Eye (tissue), 1 donor: Measurements from ENCODE around the gene HDLBP.

Experiments used
- DNase-seq: peaks from one replicate; pipeline ENCODE4 v3.0.0-alpha.2; 2015

The HDLBP gene

GRCh38 chr2:241315093-241315878 is at the start of gene HDLBP:
Gene HDLBP, minus strand, starts transcription at chr2:241315672. Its CDS starts 48,803 bp downstream, at chr2:241266869.
- DNase-seq: peak; percentile 100

GRCh38 chr2:241364781-241365180 is 49.3 kb upstream of the HDLBP start:
- no peak for DNase-seq

DNA sequence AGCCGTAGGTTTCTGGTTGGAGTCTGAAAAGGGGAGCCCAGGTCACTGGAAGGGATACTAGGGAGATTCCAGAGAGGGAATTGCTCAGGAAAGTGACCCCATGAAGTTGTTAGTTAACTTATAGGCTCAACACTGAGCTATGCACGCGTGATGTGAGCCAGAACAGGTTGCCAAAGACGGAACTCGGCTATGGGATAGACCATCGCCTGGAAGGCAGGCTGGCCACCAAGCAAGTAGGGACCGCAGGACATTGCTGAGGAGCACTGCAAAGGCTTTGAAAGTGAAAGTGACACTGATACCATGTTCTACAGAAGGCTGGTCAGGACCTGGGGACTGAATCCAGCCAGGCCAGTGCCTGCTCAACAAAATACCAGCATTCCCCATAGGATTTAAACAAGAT is 48.0 kb upstream of the HDLBP start:
- no peak for DNase-seq

DNA sequence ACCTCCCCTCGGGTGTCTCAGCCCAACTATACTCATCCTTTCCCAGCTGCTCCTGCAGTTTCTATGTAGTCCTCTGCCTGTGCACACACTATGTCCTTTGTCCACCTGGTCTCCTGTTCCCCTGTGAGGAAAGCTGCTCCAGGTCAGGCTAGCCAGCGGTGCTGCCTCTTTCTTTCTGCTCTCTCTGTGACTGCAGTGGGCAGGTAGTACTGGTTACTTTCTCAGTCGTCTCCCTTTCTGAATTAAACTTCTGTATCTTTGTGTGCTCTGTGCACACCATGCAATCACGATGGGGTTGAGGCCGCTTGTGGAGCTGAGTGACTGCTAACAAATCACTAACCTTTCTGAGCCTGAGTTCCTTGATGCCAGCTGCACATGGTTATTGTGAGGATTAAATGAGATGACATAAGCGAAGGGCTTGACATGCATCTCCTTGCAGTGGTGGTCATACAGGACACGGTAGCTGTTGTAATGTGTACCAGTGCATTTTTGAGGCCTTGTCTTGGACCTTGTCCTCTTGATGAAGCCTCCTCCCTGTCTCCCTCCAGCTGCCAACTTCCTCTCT is 44.1 kb upstream of the HDLBP start:
- DNase-seq: no peak

DNA sequence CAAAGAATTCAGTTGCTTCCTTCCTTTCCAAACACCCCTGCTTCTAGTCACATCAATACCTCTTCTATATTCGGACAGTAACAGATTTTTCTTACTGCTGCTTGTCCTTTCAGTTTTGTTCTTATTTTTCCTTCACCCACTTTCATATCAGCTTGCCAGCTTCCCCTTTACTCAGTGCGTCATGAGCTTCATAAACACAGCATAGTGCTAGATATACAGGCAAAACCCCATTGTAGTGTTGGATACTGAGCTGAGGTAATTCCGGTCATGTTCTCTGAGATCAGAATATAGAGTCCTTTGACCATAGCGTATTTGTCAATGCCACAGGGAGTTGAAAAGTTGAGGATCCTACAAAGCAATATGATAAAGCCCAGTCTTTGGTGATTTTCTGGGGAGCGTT is 43.0 kb upstream of the HDLBP start:
- no peak for DNase-seq

DNA sequence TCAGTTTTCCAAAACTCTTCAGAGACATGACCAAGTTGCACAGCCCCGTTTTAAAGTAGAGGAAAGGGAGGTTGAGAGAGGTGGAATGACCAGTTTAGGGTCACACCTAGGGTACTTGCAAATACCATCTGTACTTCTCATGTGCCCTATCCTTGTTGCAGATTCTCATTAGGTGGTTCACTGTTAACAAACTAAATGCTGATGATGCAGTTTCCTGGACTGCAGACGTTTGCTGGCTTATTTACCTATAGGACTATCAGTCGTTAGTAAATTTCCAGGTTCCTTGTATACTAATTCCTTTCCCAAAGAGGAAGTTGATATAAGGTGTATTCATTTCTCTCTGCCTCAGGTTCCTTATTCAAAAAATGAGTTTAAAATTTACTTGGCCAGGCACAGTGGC is 42.1 kb upstream of the HDLBP start:
- DNase-seq: no peak

GRCh38 chr2:241356871-241357260 is 41.4 kb upstream of the HDLBP start:
- DNase-seq: no peak

DNA sequence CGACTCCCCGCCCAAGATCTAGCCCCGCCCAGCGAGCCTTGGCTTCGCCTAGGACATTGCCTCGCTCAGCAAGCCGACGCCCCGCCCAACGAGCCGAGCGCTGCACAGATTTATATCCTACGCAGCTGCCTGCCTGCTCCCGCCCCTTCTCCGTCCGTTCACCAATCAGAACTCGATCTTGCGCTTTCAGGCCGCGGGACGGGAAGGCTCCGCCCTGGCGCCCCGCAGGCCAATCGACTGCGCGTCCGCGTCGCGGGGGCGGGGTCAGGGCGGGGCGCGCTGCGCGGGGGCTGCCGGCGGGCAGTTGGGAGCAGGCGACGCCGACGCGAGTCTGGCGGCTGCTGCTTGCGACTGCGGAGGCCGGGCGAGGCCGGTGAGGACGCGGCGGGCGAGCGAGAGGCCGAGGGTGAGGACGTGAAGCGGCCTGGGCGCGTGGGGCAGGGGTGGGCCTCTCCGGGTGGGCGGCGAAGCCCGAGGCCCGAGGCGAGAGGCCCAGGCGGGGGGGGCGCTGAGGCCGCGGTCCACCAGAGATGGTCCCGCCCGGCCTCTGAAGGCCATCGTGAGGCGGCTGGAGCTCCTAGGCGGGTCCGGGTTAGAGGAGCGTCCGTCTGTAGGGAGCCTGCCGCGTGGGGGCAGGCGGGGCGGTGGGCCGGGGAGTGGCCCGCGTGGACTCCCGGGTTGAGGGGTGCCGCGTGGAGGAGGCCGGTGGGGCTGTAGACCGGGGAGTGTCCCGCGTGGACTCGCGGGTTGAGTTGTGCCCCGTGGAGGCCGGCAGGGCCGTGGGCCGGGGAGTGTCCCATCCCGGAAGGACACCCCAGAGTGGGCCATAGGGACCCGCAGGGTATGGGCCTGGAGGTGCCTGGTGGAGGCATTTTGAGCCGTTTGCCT is 40.8 kb upstream of the HDLBP start, which contains the start of gene FARP2:
TSS of gene FARP2 (plus strand) at position 303 of the 888 bp plus-strand sequence. CDS start 16,823 bp downstream, outside the sequence.
- peak; percentile 100 for DNase-seq

- DNase-seq: peak; percentile 64
Measured at GRCh38 chr2:241354668-241355658, 39.5 kb upstream of the HDLBP start.

GRCh38 chr2:241352227-241352626 is 36.8 kb upstream of the HDLBP start:
- no peak for DNase-seq

GRCh38 chr2:241351640-241352031 is 36.2 kb upstream of the HDLBP start:
- no peak for DNase-seq

GRCh38 chr2:241350878-241351639 is 35.6 kb upstream of the HDLBP start:
- DNase-seq: no peak

- no peak for DNase-seq
Measured at GRCh38 chr2:241350530-241350877, 35.0 kb upstream of the HDLBP start.

DNA sequence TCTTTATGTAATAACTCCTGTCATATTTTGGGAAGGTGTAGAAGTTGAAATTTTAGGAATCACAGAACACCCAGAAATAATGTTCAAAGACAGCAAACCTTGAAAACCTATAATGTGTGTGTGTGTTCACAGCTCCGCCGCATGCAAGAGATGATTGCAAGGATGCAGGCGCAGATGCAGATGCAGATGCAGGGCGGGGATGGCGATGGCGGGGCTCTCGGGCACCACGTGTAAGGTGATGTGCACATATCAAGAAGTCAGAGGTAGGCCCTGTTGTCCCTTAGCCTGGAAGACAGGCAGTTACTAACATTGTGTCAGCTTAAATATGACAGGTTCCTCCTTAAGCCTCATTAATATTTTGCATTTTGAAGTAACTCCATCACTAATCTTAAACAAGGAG is 34.5 kb upstream of the HDLBP start:
- DNase-seq: no peak

DNA sequence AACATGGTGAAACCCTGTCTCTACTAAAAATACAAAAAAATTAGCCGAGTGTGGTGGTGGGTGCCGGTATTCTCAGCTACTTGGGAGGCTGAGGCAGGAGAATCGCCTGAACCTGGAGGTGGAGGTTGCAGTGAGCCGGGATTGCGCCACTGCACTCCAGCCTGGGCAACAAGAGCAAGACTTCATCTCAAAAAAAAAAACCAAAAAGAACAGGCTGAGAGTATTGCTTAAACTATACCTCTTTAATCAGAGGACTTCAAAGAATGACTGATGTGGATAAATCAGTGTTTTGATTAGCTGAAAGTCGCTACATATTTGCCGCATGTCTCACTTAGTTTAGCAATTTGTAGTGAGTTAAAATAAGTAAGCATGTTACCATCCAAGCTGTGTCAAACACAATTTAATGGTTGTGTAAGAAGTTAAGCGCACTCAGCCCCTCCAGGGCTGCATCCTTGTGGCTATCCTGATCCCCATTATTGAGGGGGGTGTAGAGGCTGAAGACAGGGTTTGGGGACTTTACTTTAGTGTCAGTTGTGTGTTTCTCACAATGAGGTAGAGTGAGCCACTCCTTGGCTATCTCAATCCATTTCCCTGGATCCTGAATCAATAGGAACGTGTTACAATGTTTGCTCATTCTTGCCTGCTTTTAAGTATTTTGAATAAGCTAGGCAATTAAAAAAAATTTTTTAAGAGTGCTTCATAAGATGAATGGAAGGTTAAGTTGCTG is 29.6 kb upstream of the HDLBP start:
- DNase-seq: no peak

DNA sequence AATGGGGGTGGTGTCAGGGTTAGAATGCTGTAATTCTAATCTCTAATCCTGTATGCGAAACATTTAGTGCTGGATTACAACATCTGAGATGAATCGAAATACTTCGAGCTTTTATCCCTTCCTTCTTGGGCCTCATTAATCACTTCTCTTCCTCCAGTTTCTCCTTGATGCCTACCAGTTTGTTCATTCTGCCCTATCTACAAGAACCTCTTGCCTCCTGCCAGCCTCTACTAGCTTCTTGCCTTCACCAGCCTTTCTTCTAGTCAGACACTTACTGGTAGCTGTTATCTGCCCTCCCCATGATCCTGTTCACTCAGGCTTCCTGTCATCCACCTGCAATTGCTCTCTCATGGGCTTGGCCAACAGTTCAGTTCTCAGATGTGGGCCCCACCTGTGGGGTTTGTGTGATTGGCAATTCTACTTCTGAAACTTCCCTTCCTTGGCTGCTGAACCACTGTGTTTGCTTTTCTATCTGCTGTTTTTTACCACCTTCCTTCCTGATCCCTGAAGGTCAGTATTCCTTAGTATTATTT is 25.2 kb upstream of the HDLBP start:
- no peak for DNase-seq

DNA sequence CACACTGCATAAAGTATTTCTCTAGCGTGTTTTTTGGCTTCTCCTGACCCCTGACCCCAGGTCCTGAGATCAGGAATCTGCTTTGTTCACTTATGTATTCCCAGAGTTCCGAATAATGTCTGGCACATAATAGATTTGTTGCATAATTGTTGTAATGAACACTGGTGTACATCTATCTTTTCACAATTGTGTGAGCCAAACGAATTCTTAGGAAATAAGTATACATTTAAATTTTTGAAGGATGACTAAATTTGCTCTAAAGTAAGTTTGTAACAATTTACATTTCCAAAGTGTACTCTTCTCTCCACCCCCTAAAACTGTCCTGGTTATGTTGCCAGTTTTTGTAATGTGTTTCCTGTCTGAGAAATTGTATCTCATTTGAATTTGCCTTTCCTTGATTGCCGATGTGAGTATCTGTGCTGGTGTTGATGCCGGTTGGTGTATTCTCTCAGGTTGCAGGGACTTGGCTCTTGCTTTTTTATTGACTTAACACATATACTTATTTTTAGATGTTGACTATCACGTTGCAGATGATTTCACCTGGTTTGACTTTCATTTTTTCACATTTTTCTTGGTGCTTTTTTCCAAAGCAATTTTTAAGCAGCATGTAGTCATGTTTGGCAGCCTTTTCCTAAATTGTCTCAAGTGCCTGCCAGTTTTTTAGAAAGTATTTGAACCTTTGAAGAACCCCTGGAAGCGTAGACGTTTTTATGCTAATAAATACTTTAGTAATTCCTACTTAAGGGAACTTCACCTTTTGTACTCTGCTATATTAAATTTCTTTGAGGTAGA is 24.6 kb upstream of the HDLBP start:
- no peak for DNase-seq

DNA sequence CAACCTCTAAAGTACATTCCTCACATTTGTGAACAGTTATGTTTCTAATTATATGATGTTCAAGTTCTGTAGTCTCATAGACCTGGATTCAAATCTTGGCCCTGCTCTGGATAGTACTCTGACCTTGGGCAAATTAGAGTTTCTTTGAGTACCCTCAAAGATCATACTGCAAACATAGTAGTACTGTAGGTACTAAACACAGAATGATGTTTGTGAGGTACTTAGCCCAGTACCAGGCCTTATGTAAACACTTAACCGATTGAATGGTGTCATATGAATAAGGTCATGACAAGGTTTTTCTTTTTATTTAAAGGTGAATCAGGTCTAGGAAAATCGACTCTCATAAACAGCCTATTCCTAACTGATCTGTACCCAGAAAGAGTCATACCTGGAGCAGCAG is 19.3 kb upstream of the HDLBP start:
- DNase-seq: no peak

DNA sequence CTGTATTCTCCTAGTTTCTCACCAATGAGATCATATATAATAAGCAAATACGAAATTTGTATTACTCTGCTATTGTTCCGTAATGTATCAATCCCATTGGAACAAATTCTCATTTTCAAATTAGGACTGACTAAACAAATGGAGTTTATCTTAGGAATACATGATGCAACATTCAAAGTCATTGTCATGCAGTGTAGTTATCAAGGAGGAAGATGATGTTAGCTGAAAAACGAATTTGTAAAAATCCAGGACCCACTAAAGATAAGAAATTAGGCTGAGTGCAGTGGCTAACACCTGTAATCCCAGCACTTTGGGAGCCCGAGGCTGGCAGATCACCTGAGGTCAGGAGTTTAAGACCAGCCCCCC is 15.1 kb upstream of the HDLBP start:
- DNase-seq: no peak
